Fibroblast of upper back skin (primary cell): ENCODE results near the gene BCL7A.
A peak's percentile ranks its signal among the peaks of the same experiment; 100 is the strongest.
"Not testable (repeated sequence)": the region's sequence is repeated elsewhere in the genome, so short reads cannot be mapped to it uniquely, and the experiment has no call there.

ENCODE experiments used
- DNase-seq: peaks from one replicate; pipeline ENCODE4 v3.0.0-alpha.2; 2013

BCL7A gene

DNA sequence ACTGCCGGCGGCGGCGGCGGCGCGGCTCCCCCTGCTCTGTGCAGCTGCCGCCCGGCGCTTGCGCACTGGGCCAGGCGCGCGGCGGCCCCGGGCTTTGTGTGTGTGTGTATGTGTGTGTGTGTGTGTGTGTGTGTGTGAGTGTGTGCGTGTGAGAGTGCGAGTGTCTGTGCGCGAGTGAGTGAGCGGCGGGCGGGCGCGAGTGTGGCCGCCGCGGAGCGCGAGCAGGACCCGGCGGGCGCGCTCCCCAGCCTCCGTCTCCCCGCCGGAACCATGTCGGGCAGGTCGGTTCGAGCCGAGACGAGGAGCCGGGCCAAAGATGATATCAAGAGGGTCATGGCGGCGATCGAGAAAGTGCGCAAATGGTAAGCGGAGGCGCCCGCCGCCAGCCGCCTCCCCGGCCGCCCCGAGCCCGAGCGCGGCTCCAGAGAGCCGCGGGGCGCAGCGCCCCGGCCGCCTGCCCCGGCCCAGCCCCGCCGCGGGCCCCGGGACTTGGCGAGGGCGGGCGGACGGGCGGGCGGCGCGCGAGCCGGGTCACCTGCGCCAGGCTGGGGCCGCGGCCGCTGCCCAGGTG lies at the start of gene BCL7A:
BCL7A (plus strand) TSS at position 63 of the 571 bp plus-strand sequence; CDS start at position 271, 208 bp downstream.
- peak; percentile 76 for DNase-seq

DNA sequence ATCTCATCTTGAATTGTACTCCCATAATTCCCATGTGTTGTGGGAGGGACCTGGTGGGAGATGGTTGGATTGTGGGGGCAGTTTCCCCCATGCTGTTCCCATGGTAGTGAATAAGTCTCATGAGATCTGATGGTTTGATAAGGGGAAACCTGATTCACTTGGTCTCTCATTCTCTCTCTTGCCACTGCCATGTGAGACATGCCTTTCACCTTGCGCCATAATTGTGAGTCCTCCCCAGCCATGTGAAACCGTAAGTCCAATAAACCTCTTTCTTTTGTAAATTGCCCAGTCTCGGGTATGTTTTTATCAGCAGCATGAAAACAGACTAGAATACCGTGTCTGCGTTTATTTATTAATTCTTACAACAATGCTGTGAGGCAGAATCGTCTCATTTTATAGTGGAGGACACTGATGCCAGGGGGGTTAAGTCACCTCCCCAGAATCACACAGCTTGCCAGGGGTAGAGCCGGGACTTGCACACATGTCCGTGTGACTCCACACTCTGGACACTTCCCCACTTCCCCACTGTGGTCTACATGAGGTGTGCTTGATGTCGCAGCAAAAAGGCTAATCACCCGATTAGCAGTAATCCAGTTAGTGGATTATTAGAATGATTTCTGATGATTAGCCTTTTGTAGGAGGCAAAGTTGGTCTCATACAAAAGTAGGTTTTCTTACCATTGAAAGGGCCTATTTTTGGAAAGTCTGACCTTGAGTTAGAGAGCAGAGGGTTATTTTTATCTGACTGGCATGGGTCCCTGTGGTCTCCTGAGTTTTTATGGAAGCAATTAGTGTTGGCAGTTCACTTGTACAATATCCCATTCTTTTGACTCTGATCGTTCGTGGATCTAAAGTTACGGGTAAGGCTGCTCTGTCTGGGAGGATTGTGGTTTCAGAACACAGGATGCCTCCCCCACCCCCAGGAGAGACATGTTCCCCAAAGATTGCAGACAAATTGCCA lies 47.4 kb upstream of the BCL7A start:
- DNase-seq = no peak

DNA sequence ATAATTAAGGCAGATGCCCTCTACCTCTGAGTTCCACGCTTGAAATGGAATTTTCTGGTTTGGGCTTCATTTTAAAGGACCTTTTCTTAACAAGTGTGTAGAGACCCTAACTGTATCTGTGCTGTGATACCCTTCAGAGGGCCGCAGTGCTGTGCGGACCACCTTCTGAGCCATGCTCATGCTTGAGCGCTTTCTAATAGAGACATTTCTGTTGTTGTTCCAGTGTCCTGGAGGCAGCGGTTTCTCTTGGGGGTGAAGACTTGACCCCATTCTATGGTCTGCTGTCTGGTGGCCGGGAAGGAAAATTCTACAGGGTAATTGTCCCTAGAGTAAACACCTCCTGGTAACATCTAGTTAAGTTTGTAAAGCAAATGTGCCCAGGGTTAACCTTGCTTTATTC lies 46.7 kb upstream of the BCL7A start:
- no peak for DNase-seq

DNA sequence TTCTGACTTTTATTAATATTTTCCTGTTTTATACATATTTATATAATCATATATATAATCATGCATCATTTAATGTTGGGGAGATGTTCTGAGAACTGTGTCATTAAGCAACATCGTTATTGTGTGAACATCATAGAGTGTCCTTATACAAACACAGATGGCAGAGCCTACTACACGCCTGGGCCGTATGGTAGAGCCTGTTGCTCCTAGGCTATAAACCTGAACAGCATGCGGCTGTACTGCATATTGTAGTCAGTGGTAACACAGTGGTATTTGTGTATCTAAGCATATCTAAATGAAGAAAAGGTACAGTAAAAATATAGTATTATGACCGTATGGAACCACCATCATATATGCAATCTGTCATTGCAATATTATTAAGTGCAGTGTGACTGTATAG lies 44.7 kb upstream of the BCL7A start:
- DNase-seq = no peak

DNA sequence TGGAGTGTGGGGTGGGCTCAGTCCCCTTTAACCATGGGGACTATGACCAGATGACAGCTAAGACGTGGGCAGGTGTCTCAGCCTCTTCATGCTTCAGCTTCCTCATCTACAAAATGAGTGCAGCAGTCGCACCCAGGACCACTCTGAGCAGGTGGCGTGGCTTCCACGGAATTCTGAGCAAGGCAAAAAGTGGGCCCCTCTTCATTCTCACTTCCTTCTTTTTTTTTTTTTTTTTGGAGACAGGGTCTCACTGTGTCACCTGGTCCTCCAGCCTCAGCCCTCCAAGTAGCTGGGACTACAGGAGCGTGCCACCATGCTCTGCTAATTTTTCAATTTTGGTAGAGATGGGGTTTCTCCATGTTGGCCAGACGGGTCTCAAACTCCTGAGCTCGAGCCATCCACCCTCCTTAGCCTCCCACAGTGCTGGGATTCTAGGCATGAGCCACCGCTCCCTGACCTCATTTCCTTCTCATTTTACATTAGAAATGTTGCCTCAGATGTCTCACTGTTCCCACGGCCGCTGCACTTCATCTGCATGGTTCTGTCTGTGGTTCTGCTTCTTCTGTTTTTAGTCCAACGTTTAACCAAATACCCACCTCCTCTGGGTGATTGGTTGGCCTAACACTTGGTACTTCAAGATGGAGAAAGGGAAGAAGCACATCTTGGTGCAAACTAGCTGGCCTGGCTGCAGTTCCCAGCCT lies 41.3 kb upstream of the BCL7A start:
- DNase-seq = peak; percentile 19

DNA sequence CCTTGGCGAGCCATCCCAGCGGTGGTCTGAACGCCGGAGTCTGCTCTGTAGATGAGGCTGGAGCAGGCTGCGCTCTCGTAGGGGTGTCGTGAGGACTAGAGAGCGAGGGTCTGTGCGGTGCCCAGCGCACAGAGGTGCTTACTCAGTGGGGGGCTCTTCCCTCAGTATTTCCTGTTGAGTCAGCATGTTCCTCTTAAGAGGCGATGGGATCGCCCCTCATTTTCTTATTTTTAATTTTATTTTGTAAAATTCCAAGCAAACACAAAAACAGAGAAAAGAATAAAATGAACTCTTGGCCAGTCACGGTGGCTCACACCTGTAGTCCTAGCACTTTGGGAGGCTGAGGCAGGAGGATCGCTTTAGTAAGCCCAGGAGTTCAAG lies 40.8 kb upstream of the BCL7A start:
- DNase-seq = no peak

DNA sequence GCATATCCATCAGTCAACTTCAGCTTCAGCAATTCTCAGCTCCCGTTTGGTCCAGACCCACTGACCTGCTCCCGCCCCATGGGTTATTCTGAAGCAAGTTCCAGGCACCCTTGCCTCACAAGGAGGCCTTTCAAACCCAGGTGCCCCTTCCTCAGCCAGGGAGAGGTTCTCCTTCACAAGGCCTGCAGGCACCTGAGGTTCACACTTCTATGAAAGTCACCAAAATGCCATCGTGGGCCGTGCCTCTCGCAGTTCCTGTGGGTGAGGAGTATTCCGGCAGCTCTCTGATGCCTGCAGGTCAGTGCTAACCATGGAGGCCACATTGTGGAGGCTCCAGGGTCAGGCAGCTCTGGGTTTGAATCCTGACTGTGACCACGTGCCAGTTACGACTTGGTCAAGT lies 40.2 kb upstream of the BCL7A start:
- no peak for DNase-seq

DNA sequence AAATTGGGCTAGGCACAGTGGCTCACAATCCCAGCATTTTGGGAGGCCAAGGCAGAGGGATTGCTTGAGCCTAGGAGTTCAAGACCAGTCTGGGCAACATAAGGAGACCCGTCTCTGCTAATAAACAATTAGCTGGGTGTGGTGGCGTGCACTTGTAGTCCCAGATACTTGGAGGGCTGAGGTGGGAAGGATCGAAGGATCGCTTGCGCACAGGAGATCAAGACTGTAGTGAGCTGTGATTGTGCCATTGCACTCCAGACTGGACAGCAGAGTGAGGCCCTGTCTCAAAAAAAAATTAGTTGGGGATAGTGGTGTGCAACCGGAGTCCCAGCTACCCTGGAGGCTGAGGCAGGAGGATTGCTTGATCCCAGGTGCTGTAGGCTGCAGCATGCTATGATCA lies 38.7 kb upstream of the BCL7A start:
- DNase-seq = no peak

DNA sequence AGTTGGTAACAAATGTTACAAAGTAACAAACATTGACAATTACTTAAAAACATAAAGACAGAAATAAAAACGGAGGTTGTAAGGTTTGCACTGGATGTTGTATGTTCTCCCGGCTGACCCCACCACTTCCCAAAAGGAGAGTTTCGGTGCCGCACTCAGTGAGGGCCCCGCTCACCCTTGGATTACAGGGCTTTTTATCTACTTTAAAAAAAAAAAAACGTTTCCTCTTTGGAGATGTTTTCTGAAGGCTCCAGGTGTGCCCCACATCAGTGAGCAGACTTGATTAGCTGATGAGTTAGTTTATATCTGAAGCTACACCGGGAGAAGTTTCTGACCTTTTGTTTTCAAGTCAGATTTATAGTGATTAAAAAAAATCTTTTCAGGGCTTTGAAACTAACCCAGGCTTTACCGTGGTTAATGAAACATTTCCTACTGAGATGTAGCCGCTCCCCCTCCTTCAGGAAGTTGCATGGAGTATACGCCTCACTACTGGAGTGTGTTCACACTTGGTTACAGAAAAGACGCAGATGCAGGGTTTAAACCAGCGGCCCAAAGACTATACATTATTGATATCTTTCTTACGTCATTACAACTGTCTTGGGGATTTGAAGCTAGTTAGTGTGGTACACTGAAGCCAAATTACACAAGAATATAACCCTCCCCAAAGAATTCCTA lies 38.0 kb upstream of the BCL7A start:
- peak; percentile 25 for DNase-seq

DNA sequence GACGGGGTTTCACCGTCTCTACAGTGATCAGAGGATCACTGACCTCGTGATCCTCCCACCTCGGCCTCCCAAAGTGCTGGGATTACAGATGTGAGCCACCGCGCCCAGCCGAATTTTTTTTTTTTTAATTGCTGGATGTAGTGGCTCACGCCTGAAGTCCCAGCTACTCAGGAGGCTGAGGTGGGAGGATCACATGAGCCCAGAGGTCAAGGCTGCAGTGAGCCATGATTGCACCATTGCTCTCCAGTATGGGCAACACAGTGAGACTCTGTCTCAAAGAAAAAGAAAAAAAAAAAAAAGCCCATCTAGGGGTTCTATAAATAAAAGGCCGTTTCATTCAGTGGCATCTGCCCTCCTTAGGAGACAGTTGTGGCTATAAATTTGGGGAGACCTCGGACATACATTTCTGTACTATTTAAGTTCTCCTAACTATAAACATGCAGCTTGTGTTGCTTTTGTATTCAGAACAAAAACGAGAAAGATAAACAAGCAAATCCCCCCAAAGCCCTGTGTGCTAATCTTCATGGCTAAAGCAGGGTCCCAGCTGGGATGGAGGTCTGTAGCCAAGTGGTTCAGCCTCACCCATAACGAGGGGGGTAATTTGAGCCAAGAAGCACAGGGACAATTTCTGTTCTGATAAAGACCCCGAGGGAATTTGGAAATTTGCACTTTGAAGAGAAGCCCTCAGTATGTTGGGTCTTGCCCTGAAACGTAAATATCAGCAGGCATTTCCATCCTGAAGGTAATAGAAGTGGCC lies 35.0 kb upstream of the BCL7A start:
- DNase-seq = no peak

DNA sequence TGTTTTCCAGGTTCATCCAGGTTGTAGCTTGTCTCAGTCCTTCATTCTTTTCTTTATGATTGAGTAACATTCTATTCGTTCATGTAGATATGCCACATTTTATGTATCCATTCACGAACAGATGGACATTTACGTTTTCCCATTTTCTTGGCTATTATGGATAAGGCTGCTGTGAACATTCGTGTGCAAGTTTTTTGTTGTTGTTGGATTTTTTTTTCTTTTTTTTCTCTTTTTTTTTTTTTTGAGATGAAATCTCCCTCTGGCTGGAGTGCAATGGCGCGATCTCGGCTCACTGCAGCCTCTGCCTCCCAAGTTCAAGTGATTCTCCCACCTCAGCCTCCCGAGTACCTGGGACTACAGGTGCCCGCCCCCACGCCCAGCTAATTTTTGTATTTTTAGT lies 33.2 kb upstream of the BCL7A start:
- DNase-seq = not testable (repeated sequence)

DNA sequence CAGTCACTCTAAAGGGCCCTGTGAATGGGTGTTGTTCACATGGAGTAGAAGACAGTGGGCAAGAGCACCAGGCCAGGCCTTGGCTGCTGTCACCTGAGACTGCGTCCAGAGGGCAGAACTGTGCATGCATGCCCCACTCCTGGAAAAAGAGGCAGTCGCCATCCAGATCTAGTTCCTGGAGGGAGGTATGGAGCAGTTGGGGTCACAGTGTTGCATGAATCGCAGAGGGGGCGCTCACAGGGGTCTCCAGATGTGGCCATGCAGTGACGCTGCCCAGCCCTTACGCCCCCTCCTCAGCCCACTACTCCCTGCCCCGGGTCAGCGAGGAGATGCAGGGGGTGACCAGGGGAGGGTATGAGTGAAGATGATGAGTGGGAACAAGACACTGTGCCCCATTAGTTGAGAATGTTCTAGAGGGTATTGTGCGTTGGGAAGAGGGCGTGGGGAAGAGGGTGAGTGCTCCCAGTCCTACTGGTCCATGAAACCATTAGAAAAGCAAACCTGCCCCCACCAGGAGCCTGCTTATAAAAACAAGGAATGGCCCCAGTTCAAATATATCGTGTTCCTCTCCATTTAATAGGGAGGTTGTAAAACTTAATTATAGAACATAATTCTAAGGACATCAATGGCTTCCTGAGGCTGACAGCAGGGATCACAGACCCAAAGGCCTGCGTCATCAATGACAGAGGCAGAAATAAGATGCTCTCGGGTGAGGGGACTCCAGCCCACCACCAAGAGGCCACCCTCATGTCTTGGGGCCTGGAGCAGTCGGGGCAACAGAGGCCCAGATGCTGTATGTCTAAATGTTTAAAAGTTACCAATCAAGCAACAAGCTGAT lies 32.2 kb upstream of the BCL7A start:
- DNase-seq = no peak

DNA sequence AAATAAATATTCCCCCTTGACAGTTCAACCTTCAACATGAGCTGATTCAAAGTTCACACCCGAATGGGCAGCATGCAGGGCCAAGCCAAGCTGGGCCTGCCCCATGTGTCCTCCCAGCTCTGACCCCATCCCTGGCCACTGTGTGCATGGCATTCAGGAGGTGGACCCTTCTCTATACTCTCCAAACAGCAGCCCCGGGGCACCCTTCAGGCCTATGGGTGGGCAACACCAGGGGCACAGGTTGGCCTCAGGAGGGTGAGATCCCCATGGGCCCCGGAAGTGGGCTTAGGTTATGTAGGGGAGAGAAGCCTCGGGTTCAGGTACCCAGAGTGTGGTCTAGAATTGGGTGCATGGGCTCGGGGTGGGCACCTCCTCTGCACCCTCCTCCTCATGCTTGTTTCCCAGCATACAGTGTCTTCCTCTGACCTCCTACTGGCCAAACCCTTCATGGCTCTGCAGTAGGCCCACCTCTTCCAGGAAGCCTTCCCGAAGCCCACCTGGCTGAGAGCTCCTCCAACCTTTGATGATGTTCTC lies 31.5 kb upstream of the BCL7A start:
- DNase-seq = no peak

DNA sequence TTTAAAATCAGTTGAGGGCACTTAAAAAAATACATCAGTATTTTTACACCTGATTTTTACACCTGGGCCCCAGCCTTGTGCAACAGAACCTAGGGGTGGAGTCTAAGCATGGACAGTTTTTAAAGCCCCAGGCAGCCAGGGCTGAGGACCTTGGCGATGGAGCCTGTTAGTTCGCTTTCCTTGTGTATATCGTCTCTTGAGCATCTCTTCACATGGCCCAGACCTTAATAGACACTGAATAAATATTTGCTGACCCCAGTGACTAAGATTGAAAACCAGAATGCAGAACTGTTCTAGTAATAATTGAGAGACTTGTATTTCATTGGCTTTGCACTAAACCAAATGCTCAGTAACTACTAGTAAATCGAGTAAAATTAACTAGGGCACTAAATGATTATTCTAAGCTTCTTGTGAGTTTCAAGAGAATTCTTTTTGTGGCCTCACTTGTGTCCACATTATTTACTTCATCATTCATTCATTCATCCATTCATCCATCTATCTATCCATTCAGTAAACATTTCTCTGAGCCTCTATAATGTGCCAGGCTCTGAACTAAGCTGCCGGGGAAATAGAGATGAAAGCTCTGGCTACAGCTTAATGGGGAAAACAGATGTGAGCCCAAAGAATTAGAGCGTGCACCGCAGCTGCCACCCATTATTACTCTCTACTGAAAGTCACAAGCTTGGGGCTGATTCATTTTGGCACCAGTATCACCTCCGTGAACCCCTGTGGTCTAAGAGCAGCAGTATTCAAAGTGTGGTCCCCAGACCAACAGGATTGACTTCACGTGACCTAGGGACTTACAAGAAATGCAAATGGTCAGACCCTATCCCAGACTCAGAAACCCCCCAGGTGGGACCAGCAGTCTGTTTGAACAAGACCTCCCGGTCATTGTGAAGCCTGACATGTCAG lies 30.7 kb upstream of the BCL7A start:
- DNase-seq = peak; percentile 53

DNA sequence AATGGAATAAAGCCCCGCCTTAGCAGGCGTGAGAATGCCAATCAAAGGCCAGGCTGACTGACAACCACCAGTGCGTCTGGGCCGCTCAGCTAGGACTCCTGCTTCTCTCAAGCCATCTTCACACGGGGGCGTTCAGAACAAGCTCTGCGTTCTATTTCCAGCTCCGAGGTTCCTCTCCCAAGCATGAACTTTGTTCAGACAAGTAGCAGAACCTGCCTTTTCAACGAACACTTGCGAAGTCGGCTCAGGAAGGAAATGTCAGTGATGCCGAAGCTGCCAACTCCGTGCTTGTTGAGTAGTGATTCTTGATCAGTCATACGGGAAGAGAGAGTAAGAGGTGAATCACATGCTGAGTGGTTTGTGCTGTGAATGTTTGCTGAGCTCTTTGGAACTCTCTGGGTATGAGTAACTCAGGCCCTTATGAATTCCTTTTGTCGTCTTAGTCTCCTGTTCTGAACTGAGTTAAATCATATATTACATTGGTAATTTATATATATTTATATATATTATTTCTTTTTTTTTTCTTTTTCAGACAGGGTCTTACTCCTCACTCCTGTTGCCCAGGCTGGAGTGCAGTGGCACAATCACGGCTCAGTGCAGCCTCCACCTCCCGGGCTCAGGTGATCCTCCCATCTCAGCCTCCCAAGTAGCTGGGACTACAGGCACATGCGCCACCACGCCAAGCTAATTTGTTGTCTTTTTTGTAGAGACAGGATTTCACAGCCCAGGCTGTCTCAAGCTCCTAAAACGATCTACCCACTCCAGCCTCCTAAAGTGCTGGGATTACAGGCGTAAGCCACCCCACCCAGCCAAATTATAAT lies 29.4 kb upstream of the BCL7A start:
- DNase-seq = peak; percentile 98

DNA sequence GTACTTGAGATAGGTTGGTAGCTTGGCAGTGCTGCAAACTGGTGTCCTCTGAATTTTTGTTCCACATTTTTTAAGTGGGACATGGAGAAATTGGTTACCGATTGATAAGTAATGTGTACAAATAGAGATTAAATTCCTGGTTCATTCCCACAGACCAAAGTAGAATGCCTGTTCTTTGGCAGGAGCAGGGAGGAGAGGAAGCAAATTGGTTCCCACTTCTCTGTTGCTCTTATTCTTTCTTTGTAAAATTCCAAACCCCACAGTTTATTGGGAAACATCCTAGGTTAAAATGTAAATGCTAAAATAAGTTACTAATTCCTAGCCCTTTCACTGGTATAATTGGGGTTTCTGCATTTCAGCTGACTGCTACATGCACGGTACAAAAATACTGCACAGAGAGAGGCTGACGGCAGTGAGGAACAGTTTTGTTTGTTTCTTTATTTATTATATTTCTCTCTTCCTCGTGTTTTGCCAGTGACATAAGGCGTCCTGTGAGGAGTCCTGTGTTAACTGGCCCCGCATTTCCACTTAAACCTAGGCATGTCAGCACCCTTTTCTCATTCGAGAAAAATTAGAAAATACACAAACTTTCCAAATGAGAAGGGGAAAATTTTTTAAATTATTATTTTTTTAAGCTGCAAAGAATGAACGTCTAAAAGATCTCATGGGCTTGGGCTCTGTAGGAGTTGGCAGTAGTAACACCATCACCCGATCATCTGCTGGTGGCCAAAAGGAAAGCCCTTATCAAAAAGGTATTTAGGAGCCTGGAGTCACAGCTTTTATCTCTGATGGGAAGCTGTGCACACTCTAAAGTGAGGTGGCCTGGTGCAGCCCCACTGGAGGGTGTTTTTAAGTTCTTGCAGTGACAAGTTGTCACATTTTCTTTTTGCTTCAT lies 25.4 kb upstream of the BCL7A start:
- DNase-seq = no peak

DNA sequence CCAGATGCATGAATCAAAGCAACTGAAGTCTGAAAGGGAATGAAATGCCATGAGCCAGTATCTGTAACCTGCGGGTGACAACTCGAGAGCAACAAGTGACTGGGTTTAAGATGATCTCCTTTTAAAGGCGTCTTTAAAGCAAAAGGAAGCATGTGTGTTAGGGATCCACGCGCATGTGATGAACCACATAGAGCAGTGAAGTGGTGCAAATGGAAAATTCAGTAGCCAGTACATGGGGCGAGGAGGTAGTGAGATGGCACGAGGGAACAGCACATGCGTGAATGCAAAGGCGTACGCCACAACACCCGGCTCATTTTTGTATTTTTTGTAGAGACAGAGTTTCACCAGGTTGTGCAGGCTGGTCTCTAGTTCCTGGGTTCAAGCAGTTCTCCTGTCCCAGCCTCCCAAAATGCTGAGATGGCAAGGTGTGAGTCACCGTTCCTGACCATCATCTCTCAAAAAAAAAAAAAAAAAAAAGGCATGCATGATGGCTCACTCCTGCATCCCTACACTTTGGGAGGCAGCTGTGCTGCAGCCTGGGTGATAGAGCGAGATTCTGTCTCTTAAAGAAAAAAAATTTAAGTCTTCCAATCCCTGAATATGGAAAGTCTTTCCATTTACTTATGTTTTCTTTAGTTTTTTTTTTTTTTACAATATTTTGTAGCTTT lies 24.6 kb upstream of the BCL7A start:
- peak; percentile 35 for DNase-seq
